Stimulated activated CD4-positive, alpha-beta T cell treated with anti-CD3 and anti-CD28 coated beads, Interleukin-4, amount 100 ng/mL, for 4 hours (primary cell): ENCODE results near the gene FAM50A.

Experiments
- DNase-seq, 2 experiments: peaks; one replicate each; pipeline ENCODE4 v3.0.0-alpha.2; 2020

FAM50A gene

GRCh38 chrX:154417157-154417556, 26.8 kb upstream of the FAM50A start:
- no peak for DNase-seq

- DNase-seq, result no peak
Observed at GRCh38 chrX:154419189-154419588, 24.8 kb upstream of the FAM50A start.

GRCh38 chrX:154419688-154420401, 24.1 kb upstream of the FAM50A start:
- no peak for DNase-seq

GRCh38 chrX:154420402-154420756, 23.6 kb upstream of the FAM50A start:
- DNase-seq, result no peak

GRCh38 chrX:154426916-154427770, 16.8 kb upstream of the FAM50A start:
- no peak for DNase-seq

GRCh38 chrX:154428176-154429171, 15.5 kb upstream of the FAM50A start, which contains the start of gene ATP6AP1:
Gene ATP6AP1, plus strand, starts transcription at chrX:154428677. Its CDS starts 16 bp downstream, at chrX:154428693.
- peak; percentile 81 to 84 for DNase-seq

GRCh38 chrX:154429711-154430110, 14.2 kb upstream of the FAM50A start:
- no peak for DNase-seq

GRCh38 chrX:154430479-154430878, 13.5 kb upstream of the FAM50A start:
- no peak for DNase-seq

GRCh38 chrX:154430916-154431315, 13.0 kb upstream of the FAM50A start:
- no peak for DNase-seq

GRCh38 chrX:154431341-154431740, 12.6 kb upstream of the FAM50A start:
- no peak for DNase-seq

- DNase-seq, result no peak
Observed at GRCh38 chrX:154432210-154432609, 11.7 kb upstream of the FAM50A start.

GRCh38 chrX:154433605-154434004, 10.3 kb upstream of the FAM50A start:
- no peak for DNase-seq

GRCh38 chrX:154434394-154435168, 9.4 kb upstream of the FAM50A start:
- no peak for DNase-seq

- no peak for DNase-seq
Observed at GRCh38 chrX:154435171-154435733, 8.7 kb upstream of the FAM50A start.

- DNase-seq, result peak; percentile 44 to 46
Observed at GRCh38 chrX:154436374-154436982, 7.5 kb upstream of the FAM50A start.

GRCh38 chrX:154436983-154437752, 6.8 kb upstream of the FAM50A start, which contains the start of gene GDI1:
Gene GDI1, plus strand, starts transcription at chrX:154437154. Its CDS starts 101 bp downstream, at chrX:154437255.
- peak; percentile 34 to 60 for DNase-seq

GRCh38 chrX:154437971-154438893, 5.7 kb upstream of the FAM50A start:
- DNase-seq, result no peak

GRCh38 chrX:154439841-154440240, 4.1 kb upstream of the FAM50A start:
- DNase-seq, result no peak
